Measurements from ENCODE around the gene MRPL52.

The MRPL52 gene

DNA sequence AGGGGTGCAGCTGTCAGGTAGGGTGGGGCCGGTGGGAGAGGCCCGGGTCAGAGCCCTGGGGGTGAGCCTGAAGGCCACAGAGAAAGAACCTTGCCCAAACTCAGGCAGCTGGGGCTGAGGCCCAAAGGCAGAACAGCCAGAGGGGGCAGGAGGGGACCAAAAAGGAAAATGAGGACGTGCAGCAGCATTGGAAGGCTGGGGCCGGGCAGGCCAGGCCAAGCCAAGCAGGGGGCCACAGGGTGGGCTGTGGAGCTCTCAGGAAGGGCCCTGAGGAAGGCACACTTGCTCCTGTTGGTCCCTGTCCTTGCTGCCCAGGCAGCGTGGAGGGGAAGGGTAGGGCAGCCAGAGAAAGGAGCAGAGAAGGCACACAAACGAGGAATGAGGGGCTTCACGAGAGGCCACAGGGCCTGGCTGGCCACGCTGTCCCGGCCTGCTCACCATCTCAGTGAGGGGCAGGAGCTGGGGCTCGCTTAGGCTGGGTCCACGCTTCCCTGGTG, 17.2 kb downstream of the MRPL52 start:
- Histone ChIP-seq H3K36me3 (ENCODE audit: control insufficient read depth in 2 of 2, insufficient read depth in 1 of 2, low read length in 2 of 2) (no peaks in the 10 kb centered on the region; a peak in 1 of 3 replicates), H3K27ac (ENCODE audit: extremely low read depth, low read depth, low read length) (no peak overlapping the region), H3K9me3 (ENCODE audit: control insufficient read depth, insufficient read depth, low read depth, low read length) (no peaks in the 10 kb centered on the region), H3K4me1 (ENCODE audit: control insufficient read depth, insufficient read depth, low read length) (no peaks in the 10 kb centered on the region), H3K4me3 (ENCODE audit: low read depth, low read length) (no peak overlapping the region)
- TF ChIP-seq OVOL3 (tag by site-specific recombination; IDR thresholded peaks at IDR 0.05) (no peak), ZNF433 (tag by site-specific recombination; IDR thresholded peaks at IDR 0.05; ENCODE audit: low read depth) (no peak), ZNF416 (tag by site-specific recombination; IDR thresholded peaks at IDR 0.05) (no peak), ZNF621 (tag by site-specific recombination; IDR thresholded peaks at IDR 0.05) (no peak), ZNF530 (tag by site-specific recombination; IDR thresholded peaks at IDR 0.05; ENCODE audit: low read depth) (no peak), ZEB2 (tag by site-specific recombination; IDR thresholded peaks at IDR 0.05) (no peak), ZNF341 (tag by site-specific recombination; IDR thresholded peaks at IDR 0.05; ENCODE audit: low read depth) (0 out of 2 replicates have a peak, but pooled peaks have one; percentile 33), SCRT1 (tag by site-specific recombination; IDR thresholded peaks at IDR 0.05; ENCODE audit: borderline replicate concordance) (no peak)
- TF ChIP-seq, protein P1, sequence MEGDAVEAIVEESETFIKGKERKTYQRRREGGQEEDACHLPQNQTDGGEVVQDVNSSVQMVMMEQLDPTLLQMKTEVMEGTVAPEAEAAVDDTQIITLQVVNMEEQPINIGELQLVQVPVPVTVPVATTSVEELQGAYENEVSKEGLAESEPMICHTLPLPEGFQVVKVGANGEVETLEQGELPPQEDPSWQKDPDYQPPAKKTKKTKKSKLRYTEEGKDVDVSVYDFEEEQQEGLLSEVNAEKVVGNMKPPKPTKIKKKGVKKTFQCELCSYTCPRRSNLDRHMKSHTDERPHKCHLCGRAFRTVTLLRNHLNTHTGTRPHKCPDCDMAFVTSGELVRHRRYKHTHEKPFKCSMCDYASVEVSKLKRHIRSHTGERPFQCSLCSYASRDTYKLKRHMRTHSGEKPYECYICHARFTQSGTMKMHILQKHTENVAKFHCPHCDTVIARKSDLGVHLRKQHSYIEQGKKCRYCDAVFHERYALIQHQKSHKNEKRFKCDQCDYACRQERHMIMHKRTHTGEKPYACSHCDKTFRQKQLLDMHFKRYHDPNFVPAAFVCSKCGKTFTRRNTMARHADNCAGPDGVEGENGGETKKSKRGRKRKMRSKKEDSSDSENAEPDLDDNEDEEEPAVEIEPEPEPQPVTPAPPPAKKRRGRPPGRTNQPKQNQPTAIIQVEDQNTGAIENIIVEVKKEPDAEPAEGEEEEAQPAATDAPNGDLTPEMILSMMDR (tag by site-specific recombination; IDR thresholded peaks at IDR 0.05): no peak
- ChIA-PET POLR2A (interaction anchor here (0.9 kb wide), 1 partner anchor 12 kb away, joined by 3 read pairs; no protein-coding TSS in a partner anchor), CTCF (interaction anchor here (9.7 kb wide), 1 partner anchor 24 kb away, joined by 115 read pairs; no protein-coding TSS in a partner anchor)

DNA sequence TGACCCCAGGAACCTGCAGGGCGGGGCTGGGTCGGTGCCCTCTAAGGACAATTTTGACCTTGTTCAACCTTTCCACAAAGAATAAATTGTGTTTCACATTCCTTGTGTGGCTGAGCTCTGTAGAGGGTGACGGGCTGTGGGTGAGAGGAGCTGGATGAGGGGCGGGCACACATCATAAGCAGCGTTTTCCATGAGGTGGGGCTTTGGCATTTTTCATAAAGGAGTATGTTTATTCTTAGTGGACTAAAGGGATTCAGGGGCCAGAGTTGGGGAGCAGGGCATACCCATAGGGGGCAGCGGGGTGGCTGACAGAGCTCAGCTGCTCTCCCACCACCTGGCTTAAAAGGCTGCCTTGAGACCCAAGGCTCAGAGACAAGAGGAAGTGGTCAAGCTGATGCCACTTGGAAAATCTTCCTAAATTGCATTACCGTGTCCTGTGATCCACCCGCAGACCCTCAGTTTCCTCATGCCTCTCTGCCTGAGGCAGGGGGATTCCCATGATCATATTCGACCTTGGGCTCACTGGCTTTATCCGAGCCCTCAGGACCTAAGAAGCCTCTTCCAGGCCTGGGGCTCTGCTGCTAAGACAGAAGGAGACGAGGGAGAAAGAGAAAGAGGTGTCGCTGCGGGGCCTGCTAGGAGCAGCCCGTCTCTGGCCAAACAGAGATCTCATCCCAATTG, 18.1 kb downstream of the MRPL52 start:
- TF ChIP-seq, protein P2, sequence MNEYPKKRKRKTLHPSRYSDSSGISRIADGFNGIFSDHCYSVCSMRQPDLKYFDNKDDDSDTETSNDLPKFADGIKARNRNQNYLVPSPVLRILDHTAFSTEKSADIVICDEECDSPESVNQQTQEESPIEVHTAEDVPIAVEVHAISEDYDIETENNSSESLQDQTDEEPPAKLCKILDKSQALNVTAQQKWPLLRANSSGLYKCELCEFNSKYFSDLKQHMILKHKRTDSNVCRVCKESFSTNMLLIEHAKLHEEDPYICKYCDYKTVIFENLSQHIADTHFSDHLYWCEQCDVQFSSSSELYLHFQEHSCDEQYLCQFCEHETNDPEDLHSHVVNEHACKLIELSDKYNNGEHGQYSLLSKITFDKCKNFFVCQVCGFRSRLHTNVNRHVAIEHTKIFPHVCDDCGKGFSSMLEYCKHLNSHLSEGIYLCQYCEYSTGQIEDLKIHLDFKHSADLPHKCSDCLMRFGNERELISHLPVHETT (tag by site-specific recombination; IDR thresholded peaks at IDR 0.05): no peak
- TF ChIP-seq ZFP41 (tag by site-specific recombination; IDR thresholded peaks at IDR 0.05; ENCODE audit: borderline replicate concordance): no peak
- TF ChIP-seq SCRT2 (tag by site-specific recombination; IDR thresholded peaks at IDR 0.05): no peak
- TF ChIP-seq ZNF302 (tag by site-specific recombination; IDR thresholded peaks at IDR 0.05; ENCODE audit: low read depth): no peak
- TF ChIP-seq ZNF121 (tag by site-specific recombination; IDR thresholded peaks at IDR 0.05): no peak
- TF ChIP-seq ZNF366 (tag by site-specific recombination; conservative IDR thresholded peaks at IDR 0.05): no peak
- TF ChIP-seq ZBTB7A (tag by site-specific recombination; IDR thresholded peaks at IDR 0.05; ENCODE audit: low read depth): no peak
- TF ChIP-seq MEIS1 (CRISPR knock-in tag; IDR thresholded peaks at IDR 0.05; ENCODE audit: borderline replicate concordance): no peak
- TF ChIP-seq ZNF48 (tag by site-specific recombination; IDR thresholded peaks at IDR 0.05): no peak
- TF ChIP-seq GLI4 (tag by site-specific recombination; IDR thresholded peaks at IDR 0.05): no peak
- TF ChIP-seq, protein P3, sequence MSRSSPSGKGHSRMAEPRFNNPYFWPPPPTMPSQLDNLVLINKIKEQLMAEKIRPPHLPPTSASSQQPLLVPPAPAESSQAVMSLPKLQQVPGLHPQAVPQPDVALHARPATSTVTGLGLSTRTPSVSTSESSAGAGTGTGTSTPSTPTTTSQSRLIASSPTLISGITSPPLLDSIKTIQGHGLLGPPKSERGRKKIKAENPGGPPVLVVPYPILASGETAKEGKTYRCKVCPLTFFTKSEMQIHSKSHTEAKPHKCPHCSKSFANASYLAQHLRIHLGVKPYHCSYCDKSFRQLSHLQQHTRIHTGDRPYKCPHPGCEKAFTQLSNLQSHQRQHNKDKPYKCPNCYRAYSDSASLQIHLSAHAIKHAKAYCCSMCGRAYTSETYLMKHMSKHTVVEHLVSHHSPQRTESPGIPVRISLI (tag by site-specific recombination; IDR thresholded peaks at IDR 0.05): no peak
- Histone ChIP-seq H3K9me3 (ENCODE audit: control insufficient read depth, insufficient read depth, low read depth, low read length) (no peaks in the 10 kb centered on the region), H3K4me3 (ENCODE audit: low read depth, low read length) (no peak overlapping the region), H3K4me1 (ENCODE audit: control insufficient read depth, insufficient read depth, low read length) (no peaks in the 10 kb centered on the region), H3K36me3 (ENCODE audit: control insufficient read depth in 2 of 2, insufficient read depth in 1 of 2, low read length in 2 of 2) (no peaks in the 10 kb centered on the region; a peak in 1 of 3 replicates), H3K27ac (ENCODE audit: extremely low read depth, low read depth, low read length) (no peak overlapping the region)
- ChIA-PET POLR2A (interaction anchor here (0.9 kb wide), 1 partner anchor 13 kb away, joined by 3 read pairs; no protein-coding TSS in a partner anchor), CTCF (interaction anchor here (1.0 to 9.7 kb wide), 3 partner anchors 25 to 291 kb away, joined by 3 to 115 read pairs (median 6); no protein-coding TSS in a partner anchor)
